Measurements from ENCODE around the gene ADORA2A. TPM values are rescaled to one million over a fixed set of nuclear protein-coding genes. Genes with fewer than 3 reads are reported as not detected.

The ADORA2A gene
- total RNA-seq, 1 experiment from 2014 or later = 3.5 TPM

Other genes with a start within 250 kb of the ADORA2A start
- 3.8 and 4.2 TPM in 2 replicates for gene SUSD2, start 246.1 kb upstream of the ADORA2A start, total RNA-seq (2021)
- gene GGT5, start 182.5 kb upstream of the ADORA2A start, total RNA-seq (2021) = 0.20 TPM in 2 replicates
- 54.2 and 57.1 TPM in 2 replicates for gene SPECC1L, start 156.8 kb upstream of the ADORA2A start, total RNA-seq (2021)
- gene UPB1, start 67.7 kb downstream of the ADORA2A start, total RNA-seq (2021) = 0.07 TPM in 1 of 2 replicates, not detected in the other
- 87.4 and 99.8 TPM in 2 replicates for gene GUCD1, start 127.5 kb downstream of the ADORA2A start, total RNA-seq (2021)
- 205 and 212 TPM in 2 replicates for gene SNRPD3, start 128.4 kb downstream of the ADORA2A start, total RNA-seq (2021)
- 16.4 and 18.1 TPM in 2 replicates for gene LRRC75B, start 165.5 kb downstream of the ADORA2A start, total RNA-seq (2021)
- 19.5 and 20.5 TPM in 2 replicates for gene GGT1, start 175.6 kb downstream of the ADORA2A start, total RNA-seq (2021)

Measured in H9 (cell line).